HG03103 (cell line): ENCODE measurements around the gene LRRC8E.
"Not testable (repeated sequence)": the region's sequence is repeated elsewhere in the genome, so short reads cannot be mapped to it uniquely, and the experiment has no call there.

ENCODE experiments used
- ATAC-seq: cut with Tn5 transposase; IDR thresholded peaks from one replicate; pipeline ENCODE4 v1.9.1; 2021; ENCODE audit warnings: low read depth; ENCODE audit not compliant: unreplicated experiment

Gene LRRC8E

GRCh38 chr19:7907122-7907521 lies 18.8 kb downstream of the LRRC8E start:
- ATAC-seq = no peak

- no peak for ATAC-seq
Observed at GRCh38 chr19:7907544-7907943, 19.2 kb downstream of the LRRC8E start.

DNA sequence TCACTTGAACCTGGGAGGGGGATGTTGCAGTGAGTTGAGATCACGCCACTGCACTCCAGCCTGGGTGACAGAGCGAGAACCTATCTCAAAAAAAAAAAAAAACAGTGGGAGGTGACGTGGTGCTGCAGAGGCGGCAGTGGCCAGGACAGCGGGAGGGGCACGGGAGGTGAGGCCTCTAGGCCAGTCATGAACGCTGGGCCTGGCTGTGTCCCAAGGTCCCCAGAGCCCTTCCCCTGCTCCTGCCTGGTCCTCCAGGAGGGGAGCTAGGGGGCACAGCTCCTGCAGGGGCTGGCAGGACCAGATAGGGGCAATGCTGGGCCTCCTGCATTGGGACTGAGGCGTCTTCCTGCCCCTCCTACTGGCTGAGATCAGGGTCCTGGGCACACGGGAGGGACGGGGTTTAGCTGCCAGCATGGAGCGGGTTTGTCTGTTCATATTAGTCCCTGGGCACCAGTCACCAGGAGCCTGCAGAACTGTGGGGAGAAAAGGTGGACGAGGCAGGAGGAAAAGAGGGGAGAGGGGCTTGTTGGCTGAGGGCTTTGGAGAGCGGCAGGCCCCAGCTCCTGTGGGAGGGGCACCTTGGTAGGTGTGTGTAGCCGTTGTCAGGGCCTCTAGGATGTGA lies 19.9 kb downstream of the LRRC8E start:
- no peak for ATAC-seq

- no peak for ATAC-seq
Observed at GRCh38 chr19:7908742-7909461, 20.6 kb downstream of the LRRC8E start.

GRCh38 chr19:7909471-7910067 lies 21.3 kb downstream of the LRRC8E start:
- no peak for ATAC-seq

DNA sequence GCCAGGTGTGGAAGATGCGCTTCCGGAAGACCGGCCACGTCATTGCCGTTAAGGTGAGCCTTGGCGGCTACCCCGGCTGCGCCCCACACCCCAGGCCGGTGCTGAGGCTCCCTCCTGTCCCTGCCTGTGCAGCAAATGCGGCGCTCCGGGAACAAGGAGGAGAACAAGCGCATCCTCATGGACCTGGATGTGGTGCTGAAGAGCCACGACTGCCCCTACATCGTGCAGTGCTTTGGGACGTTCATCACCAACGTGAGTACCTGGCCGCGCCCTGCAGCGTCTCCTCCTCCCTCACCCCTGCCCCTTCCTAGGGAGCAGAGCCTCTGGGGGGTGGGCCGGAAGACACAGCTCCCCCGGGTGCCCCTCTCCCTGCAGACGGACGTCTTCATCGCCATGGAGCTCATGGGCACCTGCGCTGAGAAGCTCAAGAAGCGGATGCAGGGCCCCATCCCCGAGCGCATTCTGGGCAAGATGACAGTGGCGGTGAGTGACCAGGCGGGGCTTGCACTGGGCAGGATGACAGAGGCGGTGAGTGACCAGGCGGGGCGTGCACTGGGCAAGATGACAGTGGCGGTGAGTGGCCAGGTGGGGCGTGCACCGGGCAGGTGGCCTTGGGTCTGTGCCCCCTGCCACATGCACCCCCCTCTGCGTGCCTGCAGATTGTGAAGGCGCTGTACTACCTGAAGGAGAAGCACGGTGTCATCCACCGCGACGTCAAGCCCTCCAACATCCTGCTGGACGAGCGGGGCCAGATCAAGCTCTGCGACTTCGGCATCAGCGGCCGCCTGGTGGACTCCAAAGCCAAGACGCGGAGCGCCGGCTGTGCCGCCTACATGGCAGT lies 22.2 kb downstream of the LRRC8E start:
- no peak for ATAC-seq

- ATAC-seq = no peak
Observed at GRCh38 chr19:7911508-7912143, 23.3 kb downstream of the LRRC8E start.

GRCh38 chr19:7912144-7912696 lies 23.9 kb downstream of the LRRC8E start:
- no peak for ATAC-seq

DNA sequence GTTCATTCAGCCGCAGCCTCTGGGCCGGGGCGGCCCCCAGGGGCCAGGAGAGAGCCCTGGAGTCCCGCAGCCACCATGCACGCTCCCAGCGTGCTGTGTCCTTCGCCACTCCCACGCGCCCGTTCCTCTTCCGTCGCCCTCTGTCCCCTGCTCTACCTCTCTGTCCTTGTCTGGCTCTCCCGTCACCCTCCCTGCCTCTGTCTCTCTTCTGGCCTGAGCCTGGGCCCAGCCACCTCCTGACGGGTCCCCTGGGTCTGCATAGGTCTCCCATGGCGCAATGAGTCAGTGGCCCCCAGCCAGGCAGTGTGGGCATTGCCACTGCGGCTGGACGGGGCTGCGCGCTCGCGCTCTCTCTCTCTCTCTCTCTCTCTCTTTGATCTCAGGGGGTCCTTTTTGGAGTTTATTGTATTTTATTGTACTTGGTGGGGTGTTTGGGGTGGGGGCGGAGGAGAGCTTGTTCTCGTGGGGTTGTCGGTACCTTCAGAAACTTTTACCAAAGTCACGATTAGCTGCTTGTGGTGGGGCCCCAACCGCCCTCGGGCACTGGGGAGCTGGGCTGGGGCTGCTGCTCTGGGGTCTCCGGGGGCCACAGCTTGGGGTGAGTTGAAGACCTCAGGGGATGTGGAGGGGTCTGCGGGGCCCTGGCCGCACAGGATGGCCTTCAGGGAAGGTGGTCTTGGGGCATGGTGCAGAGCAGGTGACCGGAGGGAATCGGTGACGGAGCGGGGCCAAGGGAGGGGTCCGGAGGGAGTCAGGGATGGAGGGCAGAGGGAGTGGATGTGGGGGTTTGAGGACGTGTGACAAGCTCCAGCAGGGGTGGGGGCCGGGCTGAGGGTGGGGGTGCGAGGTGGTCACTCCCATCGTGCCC lies 24.6 kb downstream of the LRRC8E start:
- ATAC-seq = no peak

DNA sequence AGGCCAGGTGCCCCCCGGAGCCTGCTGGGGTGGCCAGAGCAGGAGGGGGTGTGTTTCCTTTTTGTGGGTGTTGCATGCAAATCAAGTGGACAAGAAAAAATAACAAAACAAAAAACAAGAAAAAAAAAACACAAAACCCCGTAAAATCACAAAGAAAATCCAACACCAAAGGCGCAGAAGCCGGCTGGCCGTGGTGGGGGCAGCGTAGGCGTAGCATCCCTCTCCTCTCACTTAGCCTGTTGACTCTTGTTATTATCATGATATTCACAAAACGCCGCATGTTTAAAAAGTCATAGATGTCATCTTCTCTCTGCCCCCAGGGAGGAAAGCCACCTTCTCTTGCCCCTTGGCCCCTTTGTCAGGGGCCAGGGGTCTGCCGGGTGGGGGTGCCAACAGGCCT lies 25.3 kb downstream of the LRRC8E start:
- ATAC-seq = no peak

DNA sequence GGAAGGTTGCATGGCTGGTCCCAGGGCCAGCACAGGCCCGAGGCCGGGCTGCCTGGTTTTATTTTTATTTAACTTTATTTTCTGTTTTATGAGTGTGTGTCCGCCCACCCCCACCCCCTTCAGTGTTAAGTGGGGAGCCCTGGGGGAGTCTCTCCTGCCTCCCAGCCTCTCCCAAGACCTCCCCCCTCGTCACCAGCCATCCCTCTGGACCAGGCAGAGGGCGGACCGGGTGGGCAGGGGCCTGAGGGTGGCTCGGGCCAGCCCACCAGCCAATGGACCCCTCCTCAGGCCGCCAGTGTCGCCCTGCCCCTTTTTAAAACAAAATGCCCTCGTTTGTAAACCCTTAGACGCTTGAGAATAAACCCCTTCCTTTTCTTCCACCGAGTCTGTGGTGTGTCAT lies 25.8 kb downstream of the LRRC8E start:
- no peak for ATAC-seq

- no peak for ATAC-seq
Observed at GRCh38 chr19:7914598-7915045, 26.3 kb downstream of the LRRC8E start, which contains the start of gene TGFBR3L. TSS of gene TGFBR3L (plus strand) at chr19:7914830.

DNA sequence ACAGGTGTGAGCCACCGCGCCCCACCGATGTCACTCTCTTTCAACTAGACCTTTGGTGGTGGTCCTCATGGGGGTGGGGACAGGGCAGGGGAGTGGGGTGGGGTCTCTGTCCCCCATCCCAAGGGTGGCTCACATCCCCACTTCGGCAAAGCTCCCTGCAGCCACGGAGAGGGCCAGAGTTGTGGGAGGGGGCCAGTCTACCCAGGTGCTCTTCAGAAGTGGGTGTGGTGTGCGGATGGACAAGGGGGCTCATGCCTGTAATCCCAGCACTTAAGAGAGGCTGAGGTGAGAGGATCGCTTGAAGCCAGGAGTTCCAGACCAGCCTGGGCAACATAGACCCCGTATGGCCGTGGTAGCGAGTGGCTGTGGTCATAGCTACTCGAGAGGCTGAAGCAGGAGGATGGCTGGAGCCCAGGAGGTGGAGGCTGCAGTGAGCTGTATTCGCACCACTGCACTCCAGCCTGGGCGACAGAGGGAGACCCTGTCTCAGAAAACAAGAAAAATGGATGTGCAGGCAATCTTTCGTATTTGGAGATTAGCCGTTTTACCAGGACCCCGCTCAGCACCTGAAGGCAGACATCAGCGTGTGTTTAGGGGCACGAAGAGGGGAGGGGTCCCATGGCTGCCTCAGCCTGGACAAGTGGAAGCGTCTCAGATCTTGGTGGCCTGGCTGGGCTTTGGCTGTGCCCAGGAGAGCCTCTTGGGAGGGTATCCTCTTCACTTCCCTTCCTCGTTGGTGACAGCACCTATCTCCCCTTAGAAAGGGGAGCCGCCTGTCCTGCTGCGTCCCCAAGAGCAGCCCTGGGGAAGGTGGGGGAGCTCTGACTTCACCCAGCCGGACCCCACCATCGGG lies 27.2 kb downstream of the LRRC8E start:
- ATAC-seq = no peak

DNA sequence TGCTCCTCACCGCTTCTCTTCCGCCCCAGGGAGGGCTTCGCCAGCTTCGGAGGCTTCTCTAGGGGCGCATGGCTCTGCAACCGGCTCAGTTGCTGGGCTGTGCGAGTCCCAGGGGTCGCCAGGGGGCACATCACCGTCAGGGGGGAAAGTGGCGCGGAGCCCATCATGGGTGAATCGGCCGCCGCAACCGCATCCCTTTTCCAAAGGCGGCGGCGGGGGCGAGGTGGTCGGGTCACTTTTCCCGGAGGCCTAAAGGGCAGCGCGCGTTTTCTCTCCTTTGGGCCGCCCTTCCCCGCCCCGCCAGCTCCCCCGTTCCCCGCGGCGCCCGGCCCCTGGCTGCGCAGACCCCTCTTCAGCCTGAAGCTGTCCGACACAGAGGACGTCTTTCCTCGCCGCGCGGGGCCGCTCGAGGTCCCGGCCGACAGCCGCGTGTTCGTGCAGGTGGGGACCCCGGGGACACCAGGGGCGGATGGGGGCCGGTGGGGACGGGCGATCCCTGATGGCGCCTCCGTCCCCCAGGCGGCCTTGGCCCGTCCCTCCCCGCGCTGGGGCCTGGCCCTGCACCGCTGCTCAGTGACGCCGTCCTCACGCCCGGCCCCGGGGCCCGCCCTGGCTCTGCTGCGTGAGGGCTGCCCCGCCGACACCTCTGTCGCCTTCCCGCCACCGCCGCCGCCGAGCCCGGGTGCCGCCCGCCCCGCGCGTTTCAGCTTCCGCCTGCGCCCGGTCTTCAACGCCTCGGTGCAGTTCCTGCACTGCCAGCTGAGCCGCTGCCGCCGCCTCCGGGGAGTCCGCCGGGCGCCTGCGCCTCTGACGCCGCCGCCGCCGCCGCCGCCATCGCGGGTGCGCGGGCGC lies 28.0 kb downstream of the LRRC8E start:
- ATAC-seq = no peak

GRCh38 chr19:7916955-7917266 lies 28.6 kb downstream of the LRRC8E start:
- no peak for ATAC-seq

DNA sequence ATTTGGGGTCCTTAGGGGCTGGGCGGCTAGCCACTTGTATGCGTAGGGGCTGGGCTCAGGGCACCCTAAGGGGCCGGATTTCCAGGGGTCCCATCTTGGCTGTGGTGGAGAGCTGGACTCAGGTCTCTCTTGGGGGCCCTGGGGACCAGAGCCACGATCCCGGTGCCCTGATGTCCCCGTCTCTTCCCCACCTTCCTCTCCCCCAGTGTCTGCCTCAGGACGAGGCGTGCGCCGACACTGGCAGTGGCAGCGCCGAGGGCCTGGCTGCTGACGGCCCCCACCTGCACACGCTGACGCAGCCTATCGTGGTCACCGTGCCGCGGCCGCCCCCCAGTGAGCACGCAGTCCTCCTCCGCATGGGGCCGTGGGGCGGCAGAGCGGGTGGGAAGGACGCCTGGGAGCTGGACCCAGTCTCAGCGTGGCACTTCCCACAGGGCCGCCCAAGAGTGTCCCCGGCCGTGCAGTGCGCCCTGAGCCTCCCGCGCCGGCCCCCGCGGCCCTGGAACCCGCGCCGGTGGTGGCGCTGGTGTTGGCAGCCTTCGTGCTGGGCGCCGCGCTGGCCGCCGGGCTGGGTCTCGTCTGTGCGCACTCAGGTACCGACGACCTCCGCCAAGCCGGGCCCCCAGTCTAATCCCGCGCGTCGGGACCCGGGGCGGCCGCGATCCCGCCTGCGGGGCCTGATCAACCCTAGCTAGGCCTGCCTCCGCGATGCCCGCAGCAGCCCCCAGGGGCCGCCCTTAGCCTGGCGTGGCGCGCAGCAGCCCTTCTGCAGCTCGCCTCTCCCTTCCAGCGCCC lies 29.2 kb downstream of the LRRC8E start:
- no peak for ATAC-seq

- not testable (repeated sequence) for ATAC-seq
Observed at GRCh38 chr19:7918062-7918614, 29.8 kb downstream of the LRRC8E start.
